Right lung (tissue), 5 donors: ENCODE measurements around the gene MID1IP1. TPM values are rescaled to one million over a fixed set of nuclear protein-coding genes. Genes with fewer than 3 reads are reported as not detected.

Experiments
- DNase-seq, 2 donors: peaks; one replicate each; pipeline ENCODE4 v3.0.0-alpha.2; 2013
- polyA plus RNA-seq, 5 donors: library from polyadenylated mRNA; unstranded; fragments of 120-200 nt; gene quantifications; one replicate each; pipeline versions ENCODE4 v1.2.1 to v1.2.3, GENCODE V29; 2013; ENCODE audit warnings: inconsistent platforms in 1 of 5, low replicate concordance in 1 of 5; ENCODE audit not compliant: insufficient read length in 5 of 5, insufficient read depth in 1 of 5

Gene MID1IP1
- polyA plus RNA-seq, 5 donors = 12.4 to 26.5 (median 16.7) TPM

GRCh38 chrX:38806875-38807621 is 5.8 kb downstream of the MID1IP1 start:
- no peak for DNase-seq

DNA sequence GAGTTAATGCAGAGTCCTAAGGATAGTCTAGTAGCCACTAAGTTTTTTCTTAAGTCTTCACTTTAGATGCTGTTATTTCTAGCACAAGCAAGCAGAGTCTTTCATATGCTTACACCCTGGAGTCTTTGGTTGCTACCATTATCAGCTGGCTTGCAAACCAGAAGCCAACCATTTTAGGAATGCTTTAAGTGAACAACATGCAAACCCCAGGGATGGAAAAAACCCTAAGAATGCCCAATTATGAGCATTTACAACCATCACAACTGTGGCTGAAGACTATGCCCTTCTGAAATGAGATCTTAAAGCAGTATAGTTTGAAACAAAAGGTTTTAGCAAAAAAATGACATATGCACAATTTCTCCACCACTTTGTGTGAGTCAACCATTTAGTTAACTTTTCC is 6.6 kb downstream of the MID1IP1 start:
- DNase-seq = no peak

GRCh38 chrX:38811515-38812243 is 10.4 kb downstream of the MID1IP1 start:
- no peak for DNase-seq

DNA sequence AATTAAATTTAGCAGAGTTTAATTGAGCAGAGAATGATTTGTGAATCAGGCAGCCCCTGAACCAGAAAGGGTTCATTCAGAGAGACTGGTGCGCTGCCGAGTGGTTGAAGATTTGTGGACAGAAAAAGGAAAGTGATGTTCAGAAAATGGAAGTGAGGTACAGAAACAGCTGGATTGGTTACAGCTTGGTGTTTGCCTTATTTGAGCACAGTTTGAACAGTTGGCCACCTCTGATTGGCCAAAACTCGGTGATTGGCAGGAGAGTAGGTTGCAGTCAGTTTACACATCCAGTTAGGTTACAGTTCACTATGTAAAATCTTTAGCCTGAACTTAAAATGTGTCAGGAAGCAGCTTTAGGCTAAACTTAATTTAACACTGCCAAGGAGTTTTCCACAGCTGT is 14.9 kb downstream of the MID1IP1 start:
- no peak for DNase-seq

DNA sequence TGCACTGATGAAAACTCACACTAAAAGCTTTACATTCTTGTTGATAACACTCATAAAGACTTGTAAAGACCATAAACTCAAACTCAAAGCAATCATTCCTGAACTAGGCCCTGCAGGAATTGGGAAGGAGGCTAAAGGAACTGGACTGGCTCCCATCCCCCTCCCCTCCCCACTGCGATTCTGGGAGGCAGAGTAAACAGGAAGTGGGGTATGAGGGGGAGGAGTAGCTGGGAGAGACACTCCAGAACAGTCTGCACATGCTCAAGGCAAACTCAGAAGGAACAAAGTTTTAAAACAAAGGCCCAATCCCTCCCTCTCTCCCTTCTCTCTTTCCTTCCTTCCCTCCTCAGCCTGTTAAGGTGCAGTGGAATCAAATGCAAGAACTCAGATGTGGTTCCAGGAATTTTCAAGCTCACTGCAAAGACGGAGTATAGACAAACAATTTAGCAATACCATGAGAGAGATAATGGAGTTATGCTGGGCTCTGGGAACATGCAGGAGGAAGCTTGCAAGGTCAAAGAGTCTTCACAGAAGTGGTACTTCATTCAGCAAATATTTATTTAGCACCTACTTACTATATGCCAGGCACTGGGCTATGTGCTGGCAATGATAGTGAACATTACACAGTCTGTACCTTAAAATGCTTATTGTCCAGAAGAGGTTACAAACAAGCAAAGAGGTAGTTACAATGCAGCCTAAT is 15.9 kb downstream of the MID1IP1 start:
- DNase-seq = no peak

- DNase-seq = no peak
Measured at GRCh38 chrX:38819163-38819562, 17.9 kb downstream of the MID1IP1 start.

- DNase-seq = no peak
Measured at GRCh38 chrX:38819709-38820108, 18.4 kb downstream of the MID1IP1 start.

- no peak for DNase-seq
Measured at GRCh38 chrX:38820751-38821150, 19.5 kb downstream of the MID1IP1 start.

DNA sequence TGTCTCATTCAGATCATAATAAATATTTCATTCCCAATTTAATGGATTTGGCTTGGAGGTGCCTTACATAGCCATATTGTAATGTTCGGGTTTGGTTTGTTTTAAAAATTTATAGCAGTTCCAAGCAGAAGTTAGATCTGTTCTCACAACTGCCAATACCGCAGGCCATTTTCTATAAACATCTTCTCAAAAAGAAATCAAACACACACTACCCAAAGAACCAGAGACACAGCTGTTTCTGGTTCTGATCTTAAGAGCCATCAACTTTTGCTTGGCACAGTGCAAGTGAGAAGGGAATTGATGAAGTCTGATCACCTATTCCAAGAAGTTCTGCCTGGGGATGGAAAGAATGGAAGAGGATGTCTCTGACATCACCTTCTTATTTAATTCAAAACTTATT is 22.9 kb downstream of the MID1IP1 start:
- DNase-seq = no peak

DNA sequence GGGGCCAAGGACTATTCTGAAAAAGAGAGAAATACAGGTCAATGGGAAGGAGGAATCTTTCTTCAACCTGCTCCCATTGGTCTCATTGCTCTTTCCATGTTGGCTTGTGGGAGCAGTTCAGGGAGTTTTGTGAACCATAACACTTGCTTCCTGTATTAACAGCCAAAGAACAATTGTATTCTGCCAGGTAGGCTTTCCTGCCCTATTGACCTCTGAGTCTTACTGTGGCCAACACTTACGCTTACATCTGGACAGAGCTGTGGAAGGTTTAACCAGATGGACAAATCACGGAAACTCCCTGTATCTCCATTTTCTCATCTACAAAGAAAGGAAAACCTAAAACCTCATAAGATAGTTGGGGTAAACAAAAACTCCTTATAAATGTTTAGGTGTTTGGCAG is 30.7 kb downstream of the MID1IP1 start:
- DNase-seq = no peak

- no peak for DNase-seq
Measured at GRCh38 chrX:38837389-38837788, 36.1 kb downstream of the MID1IP1 start.

DNA sequence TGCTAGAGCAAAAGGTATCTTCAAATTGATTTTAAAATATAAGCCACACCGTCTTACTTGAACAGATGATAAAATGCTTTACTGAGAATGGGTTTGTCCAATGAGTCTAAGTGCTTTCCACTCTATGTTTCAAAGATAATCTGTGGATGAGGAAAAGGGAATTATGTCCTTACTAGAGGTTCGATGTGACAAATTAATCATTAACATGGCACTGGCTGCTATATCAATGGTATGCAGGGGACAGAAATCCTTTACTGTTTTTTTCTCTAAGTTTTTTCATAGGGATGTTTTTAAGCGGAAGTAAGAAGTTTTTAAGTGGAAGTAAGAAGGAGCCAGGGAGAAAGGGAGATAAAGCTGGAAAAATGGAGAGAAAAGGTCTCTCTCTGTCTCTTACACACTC is 38.0 kb downstream of the MID1IP1 start:
- no peak for DNase-seq

DNA sequence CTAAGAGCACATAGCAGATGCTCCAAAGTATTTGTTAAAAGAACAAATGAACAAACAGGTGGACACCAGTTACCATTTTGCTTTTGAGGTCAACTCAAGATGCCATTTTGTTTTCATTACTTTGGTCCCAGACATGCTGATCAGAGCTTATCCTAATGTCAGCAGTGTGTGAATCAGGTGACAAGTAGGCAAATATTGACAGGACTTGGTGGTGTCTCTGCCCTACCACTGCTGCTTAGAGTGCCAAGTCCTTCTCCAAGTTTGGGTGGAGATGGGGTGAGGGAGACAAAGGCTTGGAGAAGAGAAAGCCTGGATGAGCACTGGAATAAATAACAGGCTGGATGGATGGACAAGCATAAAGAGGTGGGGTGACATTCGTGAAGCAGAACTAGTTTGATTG is 38.7 kb downstream of the MID1IP1 start:
- DNase-seq = no peak

DNA sequence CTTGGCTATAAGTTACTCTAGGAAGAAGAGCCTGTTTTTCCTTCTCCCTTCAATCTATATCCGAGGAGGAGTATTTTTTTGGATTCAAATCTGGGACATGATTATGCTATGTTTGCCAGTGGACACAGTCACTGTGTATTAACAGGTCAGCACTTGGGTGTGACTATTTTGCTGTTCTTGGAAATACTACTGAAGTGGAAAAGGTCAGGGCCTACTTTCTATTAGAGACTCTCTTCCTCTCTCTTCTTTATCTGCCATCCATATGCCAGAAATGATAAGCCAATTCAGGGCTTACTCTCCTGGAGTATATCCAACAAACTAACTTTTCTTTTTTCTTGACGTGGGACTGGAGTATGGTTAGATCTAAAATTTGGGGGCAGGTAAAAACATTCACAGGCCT is 40.5 kb downstream of the MID1IP1 start:
- no peak for DNase-seq

DNA sequence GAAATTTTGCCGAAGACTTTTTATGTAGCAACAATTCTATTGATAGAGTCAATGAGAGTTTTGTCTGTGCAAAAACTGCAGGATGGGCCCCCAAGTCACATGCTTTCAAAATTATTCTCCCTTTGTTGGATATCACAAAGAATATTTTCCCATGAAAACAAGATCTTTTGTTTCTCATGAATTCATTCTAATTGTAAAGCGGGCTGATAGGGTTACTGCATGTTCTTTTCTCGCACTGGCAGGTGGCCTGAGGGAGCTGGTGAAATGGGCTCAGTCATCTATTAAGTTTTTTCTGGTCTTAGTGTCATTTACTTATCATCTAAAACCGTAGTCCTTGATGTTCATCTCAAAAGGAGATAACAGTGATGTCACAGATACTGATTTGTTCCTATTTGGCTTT is 44.2 kb downstream of the MID1IP1 start:
- no peak for DNase-seq

- DNase-seq = no peak
Measured at GRCh38 chrX:38847206-38847902, 46.1 kb downstream of the MID1IP1 start.

- no peak for DNase-seq
Measured at GRCh38 chrX:38847903-38848230, 46.6 kb downstream of the MID1IP1 start.

GRCh38 chrX:38848671-38849455 is 47.6 kb downstream of the MID1IP1 start:
- DNase-seq = no peak

GRCh38 chrX:38850807-38851544 is 49.7 kb downstream of the MID1IP1 start:
- no peak for DNase-seq

GRCh38 chrX:38854305-38854704 is 53.0 kb downstream of the MID1IP1 start:
- no peak for DNase-seq
